Activated effector memory CD4-positive, alpha-beta T cell treated with Interleukin-2 at 50 U/mL for 16 hours (primary cell): ENCODE measurements around the gene MYBPC3.

Source experiments
- DNase-seq: peaks from one replicate; pipeline ENCODE4 v3.0.0-alpha.2; 2020

The MYBPC3 gene

DNA sequence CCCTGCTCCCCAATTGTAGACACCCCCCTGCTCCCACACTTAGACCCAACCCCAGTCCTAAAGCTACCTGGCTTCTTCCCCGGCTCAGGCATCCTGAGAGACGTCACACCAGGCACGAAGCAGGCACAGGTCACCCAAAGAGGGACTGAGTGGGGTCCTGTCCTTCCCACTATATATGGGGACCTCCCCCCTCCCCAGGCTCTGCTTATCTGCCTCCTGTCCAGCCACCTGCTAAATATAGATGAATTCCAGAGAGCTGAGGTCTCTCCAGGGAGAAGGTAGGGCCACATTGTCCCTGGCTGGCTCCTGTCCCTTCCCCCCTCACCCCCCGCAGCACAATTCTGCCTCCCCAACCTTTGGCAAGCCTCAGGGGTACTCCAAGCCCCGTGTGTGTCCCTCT is at the start of gene MYBPC3:
TSS of gene MYBPC3 (minus strand) at position 147 of the 400 bp plus-strand sequence. CDS start at position 92, 55 bp downstream.
- no peak for DNase-seq

DNA sequence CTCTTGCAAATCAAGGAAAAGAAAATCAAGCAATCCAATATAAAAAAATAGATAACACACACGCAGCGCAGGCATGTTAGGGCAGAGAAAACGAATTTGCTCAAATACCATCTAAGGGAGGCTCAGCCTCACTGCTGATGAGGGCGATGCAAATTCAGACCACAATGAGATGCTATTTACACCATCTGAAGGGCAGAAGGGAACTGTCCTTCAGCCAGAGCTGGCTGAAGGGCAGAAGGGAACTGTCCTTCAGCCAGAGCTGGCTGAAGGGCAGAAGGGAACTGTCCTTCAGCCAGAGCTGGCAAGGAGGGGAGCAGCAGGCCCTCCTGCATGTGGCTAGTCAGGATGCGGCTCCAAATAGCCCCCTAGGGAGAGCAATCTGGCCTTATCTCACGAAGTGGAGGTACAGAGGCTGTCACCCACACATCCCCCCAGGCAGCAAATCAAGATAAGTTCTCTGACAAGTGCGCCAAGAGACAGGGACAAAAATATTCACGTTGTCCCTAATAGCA is 48.3 kb upstream of the MYBPC3 start:
- no peak for DNase-seq

DNA sequence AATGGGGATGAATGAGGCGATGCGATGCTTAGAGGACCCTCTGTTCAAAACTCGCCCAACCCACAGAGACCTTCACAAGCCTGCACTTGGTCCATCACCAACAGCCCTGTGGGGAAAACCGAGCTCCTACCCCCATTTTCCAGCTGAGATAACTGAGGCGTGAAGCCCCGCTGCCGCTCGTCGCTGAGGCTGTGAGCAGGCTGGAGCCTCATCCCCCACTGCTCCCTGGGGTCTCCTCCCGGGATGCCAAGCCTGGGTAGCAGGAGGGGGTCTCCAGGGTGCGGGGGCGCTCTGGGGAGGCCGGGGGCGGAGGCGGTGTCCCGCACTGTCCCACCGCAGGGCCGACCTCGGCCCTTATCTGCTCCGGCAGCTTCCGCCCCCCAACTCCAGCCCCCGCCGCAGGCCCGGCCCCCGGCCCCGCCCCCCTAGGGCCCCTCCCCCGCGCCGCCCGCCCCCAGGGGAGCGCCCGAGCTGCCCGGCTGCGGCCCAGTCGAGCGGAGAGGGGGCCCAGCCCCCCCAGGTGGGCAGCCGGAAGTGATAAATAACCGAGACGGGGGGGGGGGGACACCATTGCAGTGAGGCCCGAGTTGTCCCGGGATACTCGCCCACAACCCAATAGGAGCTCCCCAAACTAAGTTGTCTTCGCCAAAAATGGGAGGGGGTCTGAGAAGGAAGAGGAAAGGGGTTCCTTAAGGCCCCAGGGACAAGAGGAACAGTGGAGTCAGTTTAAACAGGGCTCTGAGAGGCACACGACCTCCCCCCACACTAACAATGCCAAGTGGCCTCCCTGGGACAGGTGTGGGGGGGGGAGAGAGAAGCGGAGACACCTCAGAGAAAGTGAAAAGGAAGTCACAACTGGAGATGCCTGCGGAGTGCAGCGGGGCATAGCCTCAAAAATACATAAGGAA is 47.6 kb upstream of the MYBPC3 start:
- DNase-seq, result peak; percentile 31

DNA sequence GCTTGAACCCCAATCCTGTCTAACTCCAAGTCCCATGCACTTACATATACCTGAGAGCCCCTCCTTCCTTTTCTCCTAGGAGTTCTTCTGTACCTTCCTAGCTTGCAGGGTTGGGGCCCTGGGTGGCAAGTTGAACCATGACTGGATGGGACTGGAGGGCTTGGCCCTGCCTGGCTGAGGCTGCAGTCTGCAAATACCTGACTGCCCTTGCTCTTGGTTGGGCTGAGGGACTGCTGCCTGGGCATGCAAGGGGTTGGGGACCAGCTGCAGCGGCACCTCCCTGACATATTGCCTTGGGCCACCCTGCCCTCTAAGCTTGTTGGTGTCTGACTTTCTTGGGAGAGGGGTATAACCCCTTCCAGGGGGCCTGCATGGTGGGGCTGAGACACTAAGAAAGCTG is 46.0 kb upstream of the MYBPC3 start:
- DNase-seq, result no peak

DNA sequence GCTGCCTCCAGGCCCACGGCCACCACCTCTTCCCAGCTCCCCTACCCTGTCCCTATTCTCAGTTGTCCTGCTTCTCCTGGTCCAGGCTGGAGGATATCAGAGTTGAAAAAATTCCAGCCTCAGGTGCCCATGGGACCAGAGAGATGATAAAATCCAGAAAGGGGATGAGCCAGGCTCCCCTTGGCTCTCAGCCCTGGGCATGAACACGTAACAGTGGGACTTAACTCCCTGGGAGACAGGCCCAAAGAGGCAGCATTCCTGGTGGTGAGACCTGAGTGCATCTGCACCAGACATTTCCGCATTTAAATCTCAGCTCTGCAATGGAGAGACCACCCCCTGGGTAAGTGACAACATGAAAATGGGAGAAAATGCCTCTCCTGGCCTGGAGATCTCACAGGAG is 45.5 kb upstream of the MYBPC3 start:
- no peak for DNase-seq

DNA sequence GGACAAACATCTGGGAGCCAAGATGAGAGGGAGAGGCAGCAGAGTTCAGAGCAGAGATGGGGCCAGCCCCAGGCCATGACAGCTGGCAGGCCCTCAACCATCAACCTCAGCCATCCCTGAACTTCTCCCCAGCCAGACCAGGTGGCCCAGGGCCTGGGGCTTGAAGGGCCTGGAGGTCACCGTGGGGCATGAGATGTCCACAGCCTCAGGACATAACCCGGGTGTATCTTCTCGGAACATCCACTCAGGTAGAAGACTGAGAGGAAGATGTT is 43.5 kb upstream of the MYBPC3 start:
- DNase-seq, result no peak

DNA sequence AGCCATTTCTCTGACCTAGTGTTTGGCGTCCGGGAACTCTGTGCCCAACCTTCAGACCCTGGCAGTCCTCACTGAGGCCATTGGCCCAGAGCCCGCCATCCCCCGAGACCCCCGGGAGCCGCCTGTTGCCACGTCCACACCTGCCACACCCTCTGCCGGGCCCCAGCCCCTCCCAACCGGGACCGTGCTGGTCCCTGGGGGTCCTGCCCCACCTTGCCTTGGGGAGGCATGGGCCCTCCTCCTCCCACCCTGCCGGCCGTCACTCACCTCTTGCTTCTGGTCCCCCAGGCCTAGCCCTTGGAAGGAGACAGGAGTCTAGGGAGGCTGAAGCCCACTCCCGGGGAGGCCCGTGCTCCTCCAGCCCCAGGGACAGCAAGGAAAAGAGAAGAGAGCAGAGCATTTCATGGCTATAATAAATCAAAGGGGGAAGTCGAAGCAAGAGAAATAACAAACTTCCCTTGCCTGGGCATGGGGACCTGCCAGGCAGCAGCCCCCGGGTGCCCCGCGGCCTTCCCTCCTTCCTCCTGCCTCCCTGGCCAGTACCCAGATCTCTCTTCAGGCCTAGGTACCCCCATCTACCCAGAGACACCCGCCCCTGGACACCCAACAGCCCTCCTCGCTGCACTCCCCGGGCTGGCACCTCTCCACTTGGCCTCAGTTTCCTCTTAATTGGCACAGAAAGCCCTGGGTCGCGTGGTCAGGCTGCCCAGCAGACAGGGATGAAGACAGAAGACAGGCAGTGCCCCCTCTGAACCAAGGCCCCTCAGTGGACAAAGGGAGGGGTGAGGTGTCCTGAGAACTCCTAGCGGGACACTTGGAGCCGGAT is 42.9 kb upstream of the MYBPC3 start:
- DNase-seq, result no peak

DNA sequence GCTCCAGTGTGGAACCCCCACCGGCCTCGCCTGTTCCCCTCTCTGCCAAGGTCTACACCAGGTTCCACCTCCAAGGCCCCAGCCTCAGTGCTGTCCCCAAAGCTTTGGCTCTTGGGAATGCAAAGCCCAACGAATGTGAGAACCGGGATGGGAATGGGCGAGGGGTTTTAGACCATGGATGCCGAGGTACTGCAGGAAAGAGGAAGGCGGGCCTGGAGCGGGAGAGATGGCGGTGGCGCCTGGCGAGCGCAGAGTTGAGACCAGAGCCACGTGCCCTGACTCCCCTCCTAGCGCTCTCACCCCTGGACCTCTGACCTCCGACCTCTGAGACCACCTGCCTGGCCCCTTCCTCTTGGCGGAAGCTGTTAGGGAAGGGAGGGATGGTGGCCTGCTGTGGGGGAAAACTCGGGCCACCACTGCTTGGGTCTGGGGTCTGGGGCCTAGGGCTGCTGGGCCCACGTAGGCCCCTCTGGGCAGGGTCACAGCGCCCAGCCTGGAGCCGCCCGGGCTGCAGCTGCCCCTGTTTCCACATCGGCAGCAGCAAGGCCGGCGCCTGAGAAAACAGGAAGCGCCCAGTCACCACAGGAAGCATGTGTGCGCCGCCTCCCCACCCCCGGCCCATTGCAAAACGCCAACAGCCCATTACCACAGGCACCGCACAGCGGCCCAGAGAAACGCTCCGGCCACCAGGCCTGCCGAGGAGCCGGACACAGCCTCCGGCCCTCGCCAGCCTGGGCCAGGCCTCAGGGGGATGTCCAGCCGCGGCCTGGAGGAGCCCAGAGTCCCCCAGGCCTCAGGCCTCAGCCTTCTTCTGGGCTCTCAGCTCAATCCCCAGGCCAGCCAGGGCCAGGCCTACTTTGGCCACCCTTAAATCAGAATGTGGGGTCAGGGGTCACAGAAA is 42.1 kb upstream of the MYBPC3 start:
- DNase-seq, result peak; percentile 61

DNA sequence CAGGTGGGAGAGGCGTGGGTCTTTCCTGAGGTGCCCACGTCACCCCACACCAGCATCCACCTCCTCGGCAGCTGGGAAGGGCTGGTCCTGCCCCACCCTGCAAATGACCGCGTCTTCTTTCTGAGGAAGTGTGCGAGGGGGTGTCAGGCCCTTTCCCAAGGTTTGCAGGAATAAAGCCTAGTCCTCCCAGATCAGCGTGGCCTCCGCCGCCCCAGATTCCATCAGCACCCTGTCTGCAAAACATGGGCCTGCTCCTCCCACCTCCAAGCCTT is 41.5 kb upstream of the MYBPC3 start:
- DNase-seq, result no peak

DNA sequence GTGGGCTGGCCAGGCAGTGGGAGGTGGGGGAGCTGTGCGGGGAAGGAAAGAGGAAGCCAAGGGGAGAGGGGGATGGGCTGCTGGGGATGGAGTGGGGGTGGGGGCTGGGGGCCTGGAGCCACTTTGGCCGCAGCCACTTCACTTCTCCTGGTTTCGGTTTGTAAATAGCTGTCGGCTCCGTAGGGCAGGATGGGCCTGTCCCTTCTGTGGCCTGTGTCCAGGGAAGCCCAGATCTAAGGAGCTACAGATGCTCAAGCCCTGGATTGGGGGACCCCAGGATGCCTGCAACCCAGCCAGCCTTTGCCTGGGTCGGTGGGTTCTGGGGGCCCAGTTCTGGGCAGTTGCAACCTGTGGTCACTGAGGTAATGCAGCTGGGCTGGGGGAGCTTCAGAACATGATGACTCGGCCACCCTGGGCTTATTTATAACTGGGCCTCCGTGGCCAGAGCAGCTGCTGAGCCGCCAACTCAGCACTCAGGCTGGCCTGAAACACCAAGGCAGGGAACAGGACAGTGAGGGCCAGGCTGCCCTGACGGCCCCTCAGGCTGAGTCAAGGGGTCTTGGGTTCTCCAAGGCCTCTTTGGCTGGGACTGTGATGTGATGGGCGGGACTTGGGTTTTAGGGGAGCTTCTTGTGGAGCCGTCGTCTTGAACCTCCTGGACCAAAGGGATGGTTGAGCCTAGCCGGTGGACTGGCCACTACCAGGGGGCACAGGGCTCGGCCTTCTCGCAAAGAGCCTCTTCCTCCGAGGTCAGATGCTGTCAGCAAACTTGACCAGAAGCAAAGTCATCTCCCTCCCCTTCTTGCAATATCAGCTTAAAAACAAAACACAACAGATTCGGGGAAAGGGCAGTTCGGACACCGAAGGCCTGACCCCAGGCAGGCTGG is 40.9 kb upstream of the MYBPC3 start:
- no peak for DNase-seq

DNA sequence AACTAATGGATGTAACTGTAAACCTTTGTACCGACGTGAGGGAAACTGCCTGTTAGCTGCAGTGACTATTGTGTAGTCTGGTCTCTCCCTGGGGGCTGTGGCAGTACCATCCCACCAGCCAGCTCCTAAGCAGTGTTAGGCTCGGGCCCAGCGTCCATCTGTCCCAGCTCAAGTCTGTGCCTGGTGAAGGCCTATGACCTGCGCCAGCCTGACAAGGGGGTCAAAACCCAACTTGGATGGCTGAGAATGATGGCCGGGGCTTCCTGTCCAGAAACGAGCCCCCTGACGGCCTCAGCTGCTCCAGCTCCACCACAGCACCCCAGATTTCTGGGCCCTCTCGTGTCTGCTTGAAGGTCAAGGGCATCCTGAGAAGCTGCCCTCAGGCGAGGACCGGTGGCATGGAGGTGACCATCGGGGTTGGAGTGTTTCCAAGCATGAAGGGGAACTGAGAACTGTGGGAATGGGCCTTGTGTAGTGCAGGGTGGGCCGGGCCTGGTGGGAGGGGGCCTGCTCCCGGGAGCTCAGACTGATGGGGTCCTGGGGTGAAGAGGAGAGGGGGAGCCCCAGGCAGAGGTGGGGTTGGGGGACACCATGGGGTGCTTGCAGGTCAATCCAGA is 40.2 kb upstream of the MYBPC3 start:
- no peak for DNase-seq

DNA sequence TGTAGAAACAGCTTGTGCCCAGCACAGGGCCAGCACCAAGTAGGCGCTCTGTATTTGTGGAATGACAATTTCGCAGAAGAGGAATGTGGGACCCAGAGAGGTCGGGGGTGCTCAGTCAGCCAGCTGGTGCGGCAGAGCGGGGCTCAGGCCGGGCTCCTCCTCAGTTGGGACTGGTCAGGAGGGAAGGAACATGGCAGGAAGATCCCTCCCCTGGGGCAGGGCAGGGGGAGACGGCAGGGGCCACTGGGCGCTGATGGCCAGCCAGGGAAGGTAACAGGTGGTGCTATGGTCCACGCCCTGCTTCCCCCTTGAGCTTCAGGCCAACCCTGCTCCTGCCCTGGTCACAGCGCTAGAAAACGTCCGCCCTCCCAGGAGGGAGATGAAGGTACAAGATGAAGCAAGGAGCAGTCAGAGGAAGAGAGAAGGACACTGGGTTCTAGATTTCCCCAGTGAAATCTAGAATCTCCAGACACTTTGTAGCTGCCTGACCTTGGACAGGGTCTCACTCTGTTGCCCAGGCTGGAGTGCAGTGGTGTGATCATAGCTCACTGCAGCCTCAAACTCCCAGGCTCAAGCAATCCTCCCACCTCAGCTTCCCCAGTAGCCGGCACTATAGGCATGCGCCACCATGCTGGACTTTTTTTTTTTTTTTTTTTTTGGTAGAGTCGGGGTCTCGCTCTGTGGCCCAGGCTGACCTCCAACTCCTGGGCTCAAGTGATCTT is 39.4 kb upstream of the MYBPC3 start:
- no peak for DNase-seq

DNA sequence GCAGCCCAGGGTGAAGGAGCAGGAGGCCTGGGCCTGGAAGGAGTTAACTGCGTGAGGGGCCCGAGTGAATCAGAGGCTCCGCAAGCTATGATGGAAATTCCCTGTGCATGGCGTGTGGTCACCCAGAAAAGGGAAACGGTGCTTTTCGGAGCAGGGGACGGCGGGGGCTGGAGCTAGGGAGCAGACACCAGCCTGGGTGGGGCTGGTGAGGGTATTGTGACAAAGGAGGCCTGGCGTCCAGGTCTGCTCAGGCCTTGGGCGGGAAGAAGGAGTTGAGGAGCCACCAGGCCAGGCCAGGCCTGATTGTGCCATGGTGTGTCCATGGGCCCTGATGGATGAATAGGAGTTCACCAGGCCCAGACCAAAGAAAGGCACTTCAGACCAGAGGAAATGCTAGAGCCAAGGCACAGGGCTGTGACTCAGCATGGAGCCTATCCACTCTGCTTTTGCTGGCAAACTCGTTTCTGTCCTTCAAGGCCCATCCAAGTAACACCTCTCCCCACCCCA is 38.6 kb upstream of the MYBPC3 start:
- DNase-seq, result no peak

DNA sequence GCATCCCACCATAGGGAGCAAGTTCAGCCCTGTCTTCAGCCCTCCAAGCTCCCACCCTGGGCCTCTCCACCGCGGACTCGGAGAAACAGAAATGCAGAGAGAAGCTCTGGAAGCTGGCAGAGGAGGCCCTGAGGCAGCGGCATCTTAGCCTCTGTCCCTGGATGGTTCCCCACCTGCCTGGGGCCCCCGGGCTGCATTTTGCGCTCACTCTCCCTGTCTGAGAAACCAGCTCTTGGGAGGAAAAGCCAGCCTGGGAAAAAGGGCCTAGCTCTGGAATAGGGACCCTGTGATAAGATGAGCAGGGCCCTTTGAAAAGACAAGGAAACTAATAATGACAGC is 37.9 kb upstream of the MYBPC3 start:
- DNase-seq, result no peak

DNA sequence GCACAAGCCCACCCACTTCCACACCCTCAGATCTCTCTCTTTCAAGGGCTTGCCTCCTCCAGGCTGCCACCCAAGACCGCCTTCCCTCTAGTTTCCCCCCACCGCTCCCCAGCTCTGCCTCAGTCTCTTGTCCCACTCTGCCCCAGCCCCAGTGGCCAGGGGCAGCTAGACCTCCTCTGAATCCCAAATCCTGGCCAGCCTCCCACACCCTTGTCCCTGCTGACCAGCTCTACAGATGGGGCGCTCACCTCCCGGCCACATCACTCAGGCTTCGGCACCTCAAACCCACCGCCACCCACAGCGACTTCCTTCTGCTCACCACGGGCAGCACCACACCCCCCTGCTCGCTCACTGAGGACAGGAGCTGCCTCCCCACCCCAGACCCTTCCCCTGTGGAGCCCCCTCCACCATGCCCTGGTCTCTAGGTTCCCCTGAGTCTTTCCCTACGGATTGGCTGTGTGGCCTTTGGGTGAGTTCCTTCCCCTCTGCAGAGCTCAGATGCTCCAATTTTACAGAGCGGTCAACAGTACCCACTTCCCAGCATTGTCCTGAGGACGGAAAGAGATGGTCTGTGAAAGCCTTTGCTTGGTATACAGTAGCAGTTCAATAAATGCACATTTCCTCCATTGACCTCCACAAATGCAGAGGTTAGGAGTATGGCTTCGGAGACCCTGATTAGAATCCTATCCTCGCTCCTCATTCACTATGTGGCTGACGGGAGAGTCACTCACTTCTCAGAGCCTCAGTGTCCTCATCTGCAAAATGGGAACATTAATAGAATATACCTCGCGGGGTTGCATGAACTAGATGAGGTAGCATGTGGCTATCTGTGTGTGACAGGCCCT is 37.3 kb upstream of the MYBPC3 start:
- DNase-seq, result no peak

DNA sequence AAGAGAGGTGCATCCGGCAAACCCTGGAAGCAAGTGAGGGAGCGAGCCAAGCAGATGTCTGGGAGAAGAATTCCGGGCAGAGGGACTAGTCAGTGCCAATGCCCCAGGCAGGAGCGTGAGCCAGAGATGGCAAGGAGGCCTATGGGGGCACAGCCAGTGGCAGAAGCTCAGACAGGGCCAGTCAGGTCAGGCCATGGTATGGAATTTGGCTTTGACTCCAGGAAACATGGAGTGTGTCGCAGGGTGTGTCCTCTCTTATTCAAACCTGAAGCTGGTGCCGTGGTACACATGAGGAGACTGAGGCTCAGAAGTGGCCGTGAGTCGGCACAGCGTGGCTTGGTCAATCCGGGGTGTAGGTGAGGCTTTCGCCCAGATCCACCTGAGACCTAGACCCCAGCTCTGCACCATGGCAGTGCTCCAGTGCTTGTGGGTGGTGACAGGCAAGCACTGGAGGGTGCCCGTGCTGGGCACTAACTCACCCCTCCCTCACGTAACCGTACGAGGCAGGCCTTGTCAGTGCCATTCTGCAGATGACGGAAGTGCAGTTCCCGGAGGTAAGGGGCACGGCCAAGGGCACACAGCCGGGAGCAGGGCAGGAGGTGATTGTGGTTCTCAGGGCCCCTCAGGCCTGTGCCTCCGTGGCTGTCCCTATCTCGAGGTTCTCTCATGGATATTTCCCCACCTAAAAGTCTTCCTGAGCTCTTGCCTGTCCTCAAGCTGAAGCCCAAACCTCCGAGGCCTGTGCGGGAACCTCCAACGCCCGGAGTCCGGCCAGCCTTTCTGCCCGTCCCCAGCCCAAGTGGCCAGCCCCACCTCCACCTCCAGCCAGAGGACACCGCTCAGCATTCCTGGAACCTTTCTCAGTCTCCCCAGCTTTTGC is 36.4 kb upstream of the MYBPC3 start:
- no peak for DNase-seq

DNA sequence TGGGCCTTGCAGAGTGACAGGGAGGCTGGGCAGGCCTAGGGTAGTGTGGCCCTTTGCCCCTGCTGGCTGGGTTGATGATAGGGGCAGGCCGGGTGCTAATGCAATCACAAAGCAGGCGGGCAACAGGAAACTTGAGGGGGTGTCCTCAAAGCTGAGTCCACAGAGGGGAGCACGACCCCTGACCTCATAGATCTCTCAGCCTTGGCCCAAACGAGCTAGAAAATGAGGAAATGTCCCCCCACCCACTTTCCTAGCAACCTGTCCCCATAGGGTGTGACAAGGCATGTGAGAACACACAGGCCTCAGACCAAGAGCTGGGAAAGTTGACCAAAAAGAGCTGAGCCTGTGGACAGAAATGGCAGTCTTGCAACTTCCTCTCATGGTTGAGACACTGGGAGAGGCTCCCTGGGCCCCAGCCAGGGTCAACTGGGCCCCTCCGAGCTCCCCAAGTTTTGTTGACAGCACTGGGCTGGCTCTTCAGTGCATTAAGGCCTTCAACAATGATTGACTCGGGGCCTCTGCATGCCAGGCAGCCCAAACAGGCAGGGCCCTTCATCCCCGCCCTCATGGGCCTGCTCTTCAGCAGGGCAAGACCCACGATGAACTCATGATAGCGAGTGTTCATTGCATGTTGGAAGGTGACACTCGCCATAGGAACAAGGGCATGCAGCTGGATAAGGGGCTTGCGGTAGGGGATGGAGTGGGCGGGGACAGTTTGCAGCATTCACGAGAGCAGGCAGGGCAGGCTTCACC is 35.6 kb upstream of the MYBPC3 start:
- DNase-seq, result no peak

DNA sequence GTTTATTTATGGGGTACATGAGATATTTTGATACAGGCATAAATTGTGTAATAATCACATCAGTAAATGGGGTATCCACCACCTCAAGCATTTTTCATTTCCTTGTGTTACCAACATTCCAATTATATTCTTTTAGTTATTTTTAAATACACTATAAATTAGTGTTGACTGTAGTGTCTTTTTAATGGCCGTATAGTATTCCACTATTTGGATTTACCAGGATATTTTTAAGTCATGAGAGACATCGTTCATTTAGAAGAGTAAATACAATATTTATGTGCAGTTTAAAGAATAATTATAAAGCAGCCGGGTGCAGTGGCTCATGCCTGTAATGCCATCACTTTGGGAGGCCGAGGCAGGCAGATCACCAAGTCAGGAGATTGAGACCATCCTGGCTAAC is 32.0 kb upstream of the MYBPC3 start:
- no peak for DNase-seq
